NCI-H2227 (cell line): ENCODE measurements around the gene ZBTB17.
"Not testable (repeated sequence)": the region's sequence is repeated elsewhere in the genome, so short reads cannot be mapped to it uniquely, and the experiment has no call there.

Source experiments
- DNase-seq: peaks from one replicate; lab custom pipeline; 2025; ENCODE audit not compliant: unreplicated experiment; lab: John Stamatoyannopoulos, UW

ZBTB17 gene

GRCh38 chr1:15988856-15989736 lies 13.2 kb upstream of the ZBTB17 start:
- no peak for DNase-seq

GRCh38 chr1:15985611-15986297 lies 9.9 kb upstream of the ZBTB17 start:
- DNase-seq = no peak

GRCh38 chr1:15983275-15983674 lies 7.4 kb upstream of the ZBTB17 start:
- no peak for DNase-seq

- no peak for DNase-seq
These were observed 5.8 kb upstream of the ZBTB17 start for GRCh38 chr1:15981679-15982078.

- DNase-seq = not testable (repeated sequence)
These were observed 2.0 kb upstream of the ZBTB17 start for GRCh38 chr1:15977947-15978346.

GRCh38 chr1:15975358-15975804 lies 520 bp downstream of the ZBTB17 start:
- DNase-seq = peak; percentile 79

GRCh38 chr1:15974855-15975254 lies 1.0 kb downstream of the ZBTB17 start:
- no peak for DNase-seq

- DNase-seq = no peak
These were observed 2.1 kb downstream of the ZBTB17 start for GRCh38 chr1:15973772-15974171.

- no peak for DNase-seq
These were observed 3.5 kb downstream of the ZBTB17 start for GRCh38 chr1:15972409-15972808.

- DNase-seq = no peak
These were observed 5.0 kb downstream of the ZBTB17 start for GRCh38 chr1:15970911-15971310.

GRCh38 chr1:15969321-15969880 lies 6.5 kb downstream of the ZBTB17 start:
- DNase-seq = no peak

- no peak for DNase-seq
These were observed 7.7 kb downstream of the ZBTB17 start for GRCh38 chr1:15968172-15968571.

- DNase-seq = no peak
These were observed 9.0 kb downstream of the ZBTB17 start for GRCh38 chr1:15966956-15967344.

- no peak for DNase-seq
These were observed 9.6 kb downstream of the ZBTB17 start for GRCh38 chr1:15966081-15966955.

- DNase-seq = no peak
These were observed 10.6 kb downstream of the ZBTB17 start for GRCh38 chr1:15965228-15965767.

- no peak for DNase-seq
These were observed 11.8 kb downstream of the ZBTB17 start for GRCh38 chr1:15963968-15964648.

- no peak for DNase-seq
These were observed 12.4 kb downstream of the ZBTB17 start for GRCh38 chr1:15963363-15963967.

GRCh38 chr1:15962671-15963362 lies 13.1 kb downstream of the ZBTB17 start:
- DNase-seq = no peak

GRCh38 chr1:15962176-15962575 lies 13.7 kb downstream of the ZBTB17 start:
- no peak for DNase-seq
